Lower lobe of right lung (tissue), 2 donors: ENCODE measurements around the gene ALDH3B1. TPM values are rescaled to one million over a fixed set of nuclear protein-coding genes. Genes with fewer than 3 reads are reported as not detected.

Experiments
- ATAC-seq, 2 donors: fragments of 200-7000 bp; cut with Tn5 transposase; one replicate each; pipeline ENCODE4 v1.9.1; 2020 to 2022; ENCODE audit warnings: mild to moderate bottlenecking in 2 of 2, moderate library complexity in 2 of 2
- DNase-seq: peaks from one replicate; pipeline ENCODE4 v3.0.0-alpha.2; 2020
- H3K27ac ChIP-seq: fragments of 200-600 bp; one replicate; pipeline ENCODE4 v1.8.0; 2022
- H3K27me3 ChIP-seq: fragments of 200-600 bp; one replicate; pipeline ENCODE4 v1.8.0; 2022; ENCODE audit warnings: low read depth
- H3K36me3 ChIP-seq: fragments of 200-600 bp; one replicate; pipeline ENCODE4 v1.8.0; 2022; ENCODE audit warnings: mild to moderate bottlenecking
- H3K4me1 ChIP-seq: fragments of 200-600 bp; one replicate; pipeline ENCODE4 v1.8.0; 2022
- H3K4me3 ChIP-seq: fragments of 200-600 bp; one replicate; pipeline ENCODE4 v1.8.0; 2022; ENCODE audit warnings: mild to moderate bottlenecking
- H3K9me3 ChIP-seq: fragments of 200-600 bp; one replicate; pipeline ENCODE4 v1.8.0; 2022
- intact Hi-C: fragments of 100-400 bp; cut with DNase I; formaldehyde crosslinking; loops from one replicate; pipeline ENCODE4 v1.11.0; 2022
- total RNA-seq: library from RNA; stranded (reverse); fragmentation: NEBNext Ultra II Directional; extraction: Animal tissue kit (Norgen Biotek cat#: 25700); gene quantifications from one replicate; pipeline ENCODE4 v1.2.1, GENCODE V29; 2021
- TF ChIP-seq, protein P1 (sequence below): fragments of 200-600 bp; IDR thresholded peaks from one replicate; pipeline ENCODE4 v1.8.0; 2022; ENCODE audit warnings: antibody characterized with exemption, mild to moderate bottlenecking
- donor health status: DM: no; HTN: yes; CAD: no; lungs with severe emphysema.

Gene ALDH3B1
- total RNA-seq, 1 donor from 2014 or later = 104 TPM

DNA sequence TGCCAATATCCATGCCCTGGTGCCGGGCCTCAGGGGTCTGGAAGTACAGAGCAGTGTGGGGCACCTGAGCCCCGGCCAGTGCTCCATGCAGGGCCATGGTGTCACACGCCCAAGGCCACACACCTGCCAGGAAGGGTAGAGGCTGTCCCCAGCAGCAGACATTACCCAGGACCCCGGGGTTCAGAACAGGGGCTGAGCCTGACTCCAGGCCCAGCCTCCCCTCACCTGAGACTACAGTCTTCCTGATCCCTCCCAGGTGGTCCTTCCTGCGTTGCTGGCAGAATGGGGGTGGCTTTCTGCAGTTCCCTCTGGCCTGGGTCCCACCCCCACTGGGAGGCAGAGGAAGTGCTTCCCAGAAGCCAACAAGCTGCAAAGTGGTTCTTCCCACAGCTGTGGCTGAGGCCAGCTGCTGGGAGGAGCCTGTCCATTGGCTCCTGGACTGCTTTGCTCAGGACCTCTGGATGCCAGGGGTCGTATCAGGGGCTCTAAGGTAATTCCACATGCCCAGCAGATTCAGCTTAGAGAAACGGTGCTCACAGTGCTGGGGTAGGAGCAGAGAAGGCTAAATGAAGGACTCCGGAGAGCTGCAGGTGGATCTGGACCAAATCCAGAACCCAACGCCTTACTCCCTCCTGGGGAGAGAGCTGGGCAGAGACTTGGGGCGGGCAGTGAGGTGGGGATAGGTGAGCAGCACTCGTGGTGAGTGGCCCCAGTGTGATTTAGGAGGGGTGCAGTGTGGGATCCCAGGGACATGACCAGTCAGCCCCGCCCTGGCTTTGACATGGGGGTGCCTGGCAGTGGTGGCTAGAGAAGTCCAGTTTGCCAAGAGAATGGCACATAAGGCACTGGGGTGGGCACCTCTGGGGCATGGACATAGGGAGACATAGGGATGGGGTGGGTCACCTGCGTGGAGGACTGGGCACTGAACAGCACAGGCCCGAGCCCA, 41.3 kb downstream of the ALDH3B1 start:
- H3K9me3 ChIP-seq = no peaks in the 10 kb centered on the region
- no peak for DNase-seq
- peaks cover 71% of the 10 kb centered on the region for H3K36me3 ChIP-seq

DNA sequence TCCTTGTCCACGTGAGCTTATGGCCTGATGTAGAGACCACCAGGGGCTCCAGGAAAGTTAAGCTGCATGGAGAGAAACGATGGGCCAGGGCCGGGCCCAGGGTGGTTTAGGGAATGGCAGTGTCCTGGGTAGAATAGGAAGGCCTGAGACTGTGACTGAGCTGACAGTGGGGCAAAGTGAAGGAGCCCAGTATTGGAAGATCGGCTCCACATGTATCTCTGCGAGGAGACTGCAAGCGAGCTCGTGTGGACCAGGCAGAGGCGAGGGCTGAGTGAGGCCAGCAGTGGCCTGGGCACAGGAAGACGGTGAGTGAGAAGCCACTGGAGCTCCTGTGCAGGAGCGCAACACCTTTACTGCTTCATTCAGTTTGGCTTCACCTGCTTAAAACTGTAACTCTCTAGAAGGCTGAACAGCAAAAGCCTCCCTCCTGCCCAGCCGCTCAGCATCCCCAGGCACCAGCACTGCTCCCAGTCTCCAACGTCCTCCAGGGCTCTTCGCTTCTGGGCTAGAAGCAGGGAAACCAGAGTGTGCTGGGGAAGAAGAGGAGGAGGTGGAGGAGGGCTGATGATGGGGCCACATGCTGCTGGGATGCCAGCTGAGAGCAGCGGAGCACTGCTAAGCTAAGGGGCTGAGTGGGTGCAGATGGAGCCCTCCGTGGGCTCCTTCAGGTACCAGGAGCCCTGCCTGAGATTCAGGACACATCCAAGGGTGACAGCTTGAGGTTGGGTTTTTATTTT, 42.2 kb downstream of the ALDH3B1 start:
- H3K4me3 ChIP-seq = no peak overlapping the region
- ATAC-seq (no peak), DNase-seq (no peak)
- H3K27me3 ChIP-seq = no peaks in the 10 kb centered on the region
- intact Hi-C loops = no loop called here
- TF ChIP-seq, protein P1, sequence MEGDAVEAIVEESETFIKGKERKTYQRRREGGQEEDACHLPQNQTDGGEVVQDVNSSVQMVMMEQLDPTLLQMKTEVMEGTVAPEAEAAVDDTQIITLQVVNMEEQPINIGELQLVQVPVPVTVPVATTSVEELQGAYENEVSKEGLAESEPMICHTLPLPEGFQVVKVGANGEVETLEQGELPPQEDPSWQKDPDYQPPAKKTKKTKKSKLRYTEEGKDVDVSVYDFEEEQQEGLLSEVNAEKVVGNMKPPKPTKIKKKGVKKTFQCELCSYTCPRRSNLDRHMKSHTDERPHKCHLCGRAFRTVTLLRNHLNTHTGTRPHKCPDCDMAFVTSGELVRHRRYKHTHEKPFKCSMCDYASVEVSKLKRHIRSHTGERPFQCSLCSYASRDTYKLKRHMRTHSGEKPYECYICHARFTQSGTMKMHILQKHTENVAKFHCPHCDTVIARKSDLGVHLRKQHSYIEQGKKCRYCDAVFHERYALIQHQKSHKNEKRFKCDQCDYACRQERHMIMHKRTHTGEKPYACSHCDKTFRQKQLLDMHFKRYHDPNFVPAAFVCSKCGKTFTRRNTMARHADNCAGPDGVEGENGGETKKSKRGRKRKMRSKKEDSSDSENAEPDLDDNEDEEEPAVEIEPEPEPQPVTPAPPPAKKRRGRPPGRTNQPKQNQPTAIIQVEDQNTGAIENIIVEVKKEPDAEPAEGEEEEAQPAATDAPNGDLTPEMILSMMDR = no peak
- H3K27ac ChIP-seq = no peak overlapping the region
- H3K36me3 ChIP-seq = peaks cover 64% of the 10 kb centered on the region
- no peaks in the 10 kb centered on the region for H3K9me3 ChIP-seq
- H3K4me1 ChIP-seq = no peaks in the 10 kb centered on the region

More for the DNA sequence above, 41.3 kb downstream of the ALDH3B1 start:
- ATAC-seq = peak in 1 of 2 donors; percentile 12
- TF ChIP-seq, protein P1 = no peak
- intact Hi-C loops = no loop called here
- Histone ChIP-seq H3K4me3 (no peak overlapping the region), H3K27ac (no peak overlapping the region), H3K4me1 (no peaks in the 10 kb centered on the region), H3K27me3 (no peaks in the 10 kb centered on the region)

DNA sequence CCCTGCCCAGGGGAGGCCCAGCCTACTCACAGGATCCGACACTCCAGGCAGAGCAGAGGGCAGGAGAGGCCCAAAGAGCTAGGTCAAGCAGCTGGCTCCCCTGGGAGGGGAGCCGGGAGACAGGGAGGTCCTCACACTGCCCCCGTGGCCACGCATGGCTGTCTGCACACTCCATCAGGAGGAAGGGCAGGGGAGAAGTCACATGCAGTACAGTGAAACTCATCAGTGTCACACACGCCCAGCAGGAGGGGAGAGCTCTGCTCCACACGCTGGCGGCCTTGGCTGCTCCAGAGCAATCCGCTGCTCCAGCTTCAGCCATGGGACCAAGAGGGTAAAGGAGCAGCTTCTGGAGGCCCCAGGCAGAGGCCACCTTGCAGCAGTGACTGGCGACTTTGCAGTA, 43.0 kb downstream of the ALDH3B1 start:
- H3K36me3 ChIP-seq = peaks cover 62% of the 10 kb centered on the region
- intact Hi-C loops = no loop called here
- no peak overlapping the region for H3K27ac ChIP-seq
- H3K9me3 ChIP-seq = no peaks in the 10 kb centered on the region
- no peaks in the 10 kb centered on the region for H3K4me1 ChIP-seq
- H3K27me3 ChIP-seq = no peaks in the 10 kb centered on the region
- ATAC-seq = no peak
- DNase-seq = no peak
- no peak overlapping the region for H3K4me3 ChIP-seq
- TF ChIP-seq, protein P1 = no peak

DNA sequence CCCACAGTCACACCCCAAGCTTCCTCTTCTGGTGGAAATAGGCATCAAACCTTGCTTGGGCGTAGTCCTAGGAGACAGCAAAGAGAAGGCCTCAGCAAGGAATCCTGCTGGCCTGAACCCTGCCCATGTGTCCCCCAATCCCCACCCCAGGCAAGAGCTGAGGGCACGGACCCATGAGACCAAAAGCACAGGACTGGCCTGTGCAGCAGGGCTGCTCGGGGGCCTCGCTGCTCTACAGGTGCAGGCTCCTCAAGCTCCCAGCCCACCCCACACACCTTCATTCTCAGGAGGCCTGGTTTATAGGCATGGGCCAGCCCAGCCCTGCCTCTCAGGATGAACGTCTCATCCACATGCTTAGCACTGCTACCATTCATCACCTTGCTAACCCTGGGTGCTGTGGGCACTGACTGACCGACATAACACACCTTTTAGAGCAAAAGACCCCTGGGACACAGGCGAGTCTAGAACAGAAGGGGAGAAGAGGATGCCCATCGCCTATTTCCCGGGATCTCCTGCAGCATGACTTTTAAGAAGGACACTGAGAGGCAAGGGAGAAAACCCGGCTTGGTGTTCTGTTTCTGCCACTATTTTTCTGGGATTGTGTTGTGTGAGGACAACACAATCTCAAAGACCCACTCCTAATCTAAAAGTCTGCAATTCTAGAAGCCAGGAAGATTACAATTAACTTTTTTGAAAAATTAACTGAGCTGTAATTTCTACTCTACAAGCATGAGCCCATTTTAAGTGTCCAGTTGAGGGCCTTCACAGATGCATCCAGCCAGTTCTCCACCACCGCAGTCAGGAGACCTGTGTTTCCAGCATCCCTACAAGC, 44.1 kb downstream of the ALDH3B1 start:
- no peak overlapping the region for H3K27ac ChIP-seq
- no peaks in the 10 kb centered on the region for H3K4me1 ChIP-seq
- H3K9me3 ChIP-seq = no peaks in the 10 kb centered on the region
- no peak overlapping the region for H3K4me3 ChIP-seq
- no peaks in the 10 kb centered on the region for H3K27me3 ChIP-seq
- TF ChIP-seq, protein P1 = no peak
- intact Hi-C loops = no loop called here
- H3K36me3 ChIP-seq = peaks cover 62% of the 10 kb centered on the region
- DNase-seq (no peak), ATAC-seq (no peak)
